Activated T-cell treated with anti-CD3 and anti-CD28 coated beads, Interleukin-2, amount 50 U/mL, for 48 hours (primary cell): Measurements from ENCODE around the gene NLRP14.

Experiments
- DNase-seq, 2 experiments: peaks; one replicate each; pipeline ENCODE4 v3.0.0-alpha.2; 2020

NLRP14 gene

GRCh38 chr11:7056828-7057513 is 36.7 kb downstream of the NLRP14 start:
- DNase-seq, result no peak

DNA sequence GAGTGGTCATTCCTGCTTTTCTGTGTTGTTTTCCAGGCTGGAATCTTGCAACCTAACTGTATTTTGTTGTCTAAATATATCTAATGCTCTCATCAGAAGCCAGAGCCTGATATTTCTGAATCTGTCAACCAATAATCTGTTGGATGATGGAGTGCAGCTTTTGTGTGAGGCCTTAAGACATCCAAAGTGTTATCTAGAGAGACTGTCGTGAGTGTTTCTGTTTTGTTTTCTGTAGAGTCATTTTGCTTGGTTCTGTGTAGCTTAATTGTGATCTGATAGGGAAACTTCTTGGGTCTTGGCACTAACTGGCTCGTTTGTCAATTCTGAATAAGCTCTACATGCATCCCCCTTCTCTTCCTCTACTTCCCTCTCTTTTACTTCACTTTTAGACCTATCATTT is 37.4 kb downstream of the NLRP14 start:
- no peak for DNase-seq

DNA sequence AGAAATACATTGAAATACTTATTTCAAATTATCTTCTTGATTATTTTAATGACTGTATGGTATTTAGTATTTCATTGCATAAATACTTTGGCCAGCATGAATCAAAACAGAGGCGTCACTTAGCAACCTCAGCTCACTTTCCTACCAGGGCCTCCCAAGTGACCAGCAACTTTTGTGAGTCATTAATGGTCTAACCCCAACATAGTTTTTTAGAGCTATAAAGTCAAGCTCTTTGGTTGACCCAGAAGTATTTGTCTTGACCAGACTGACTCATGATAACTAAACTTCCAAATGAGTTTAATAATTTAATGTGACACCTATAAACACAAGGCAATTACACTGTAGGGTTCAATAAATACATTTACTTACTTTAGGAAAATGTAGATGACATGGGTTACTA is 40.6 kb downstream of the NLRP14 start:
- DNase-seq, result no peak

DNA sequence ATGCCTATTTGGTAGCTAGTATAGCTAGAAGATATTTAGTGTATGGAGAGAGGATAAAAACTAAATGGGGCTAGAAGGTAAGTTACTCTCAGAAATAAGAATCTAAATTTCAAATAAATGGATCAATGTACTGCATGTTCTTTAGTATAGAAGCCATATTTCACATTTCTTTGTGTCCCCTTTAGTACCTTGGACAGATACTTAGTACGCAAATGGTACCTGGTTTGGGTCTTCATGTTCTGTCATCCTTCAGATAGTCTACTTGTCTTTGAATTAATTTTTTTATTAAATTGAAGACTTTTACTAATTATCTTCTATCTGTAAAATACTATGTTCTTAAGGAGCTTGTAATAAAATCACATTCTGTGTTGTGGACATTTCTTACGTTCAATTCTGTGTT is 42.3 kb downstream of the NLRP14 start:
- no peak for DNase-seq

GRCh38 chr11:7072401-7073028 is 52.2 kb downstream of the NLRP14 start:
- no peak for DNase-seq

GRCh38 chr11:7077101-7077500 is 56.8 kb downstream of the NLRP14 start:
- DNase-seq, result no peak

DNA sequence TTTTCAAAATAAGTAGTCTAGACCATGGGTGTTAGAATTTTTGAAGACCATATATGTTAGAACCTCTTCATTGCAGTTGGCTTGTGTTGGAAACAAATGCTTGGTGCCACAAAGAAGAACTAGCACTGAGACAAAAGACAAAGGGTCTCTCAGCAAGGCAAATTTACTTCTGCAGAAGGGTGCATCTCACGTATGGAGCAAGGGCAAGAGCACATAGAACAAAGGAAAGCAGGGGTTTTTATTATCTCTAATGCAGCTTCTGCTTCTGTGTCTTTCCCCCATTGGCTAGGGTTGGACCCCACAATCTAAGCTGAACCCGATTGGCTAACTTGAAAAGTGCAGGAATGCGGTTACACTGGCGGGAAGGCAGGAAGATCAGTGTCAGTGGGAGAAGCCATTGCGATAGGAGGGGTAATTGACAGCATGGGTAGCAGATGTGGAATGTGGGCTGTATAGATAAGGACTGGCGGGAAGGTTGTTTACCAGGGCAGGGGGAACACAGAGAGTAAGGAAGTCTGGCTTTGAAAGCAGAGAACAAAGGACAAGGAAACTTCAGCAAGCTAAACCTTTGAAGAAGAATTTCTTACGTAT is 59.4 kb downstream of the NLRP14 start:
- DNase-seq, result no peak

GRCh38 chr11:7080900-7081299 is 60.6 kb downstream of the NLRP14 start:
- DNase-seq, result no peak

DNA sequence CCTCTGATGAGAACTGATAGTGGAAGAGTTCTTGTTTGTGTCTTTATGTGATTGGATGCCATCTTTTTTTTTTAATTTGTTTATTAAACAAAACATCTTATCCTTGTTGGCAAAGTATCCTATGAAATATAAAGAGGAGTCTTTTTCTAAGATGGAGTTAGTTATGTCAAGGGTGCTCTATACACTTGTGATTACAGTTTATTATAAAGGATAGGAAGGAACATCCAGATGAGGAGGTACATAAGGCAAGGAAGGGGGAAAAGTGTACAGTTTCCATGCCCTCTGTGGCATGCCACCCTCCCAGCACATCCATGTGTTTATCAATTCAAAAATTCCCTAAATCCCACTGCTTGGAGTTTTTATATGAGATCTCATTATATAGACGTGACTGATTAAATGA is 61.2 kb downstream of the NLRP14 start:
- no peak for DNase-seq

- no peak for DNase-seq
These were observed 68.6 kb downstream of the NLRP14 start, which contains the start of gene RBMXL2 for GRCh38 chr11:7088921-7089320. TSS of gene RBMXL2 (plus strand) at chr11:7088998. CDS start at chr11:7089121, 123 bp downstream.

DNA sequence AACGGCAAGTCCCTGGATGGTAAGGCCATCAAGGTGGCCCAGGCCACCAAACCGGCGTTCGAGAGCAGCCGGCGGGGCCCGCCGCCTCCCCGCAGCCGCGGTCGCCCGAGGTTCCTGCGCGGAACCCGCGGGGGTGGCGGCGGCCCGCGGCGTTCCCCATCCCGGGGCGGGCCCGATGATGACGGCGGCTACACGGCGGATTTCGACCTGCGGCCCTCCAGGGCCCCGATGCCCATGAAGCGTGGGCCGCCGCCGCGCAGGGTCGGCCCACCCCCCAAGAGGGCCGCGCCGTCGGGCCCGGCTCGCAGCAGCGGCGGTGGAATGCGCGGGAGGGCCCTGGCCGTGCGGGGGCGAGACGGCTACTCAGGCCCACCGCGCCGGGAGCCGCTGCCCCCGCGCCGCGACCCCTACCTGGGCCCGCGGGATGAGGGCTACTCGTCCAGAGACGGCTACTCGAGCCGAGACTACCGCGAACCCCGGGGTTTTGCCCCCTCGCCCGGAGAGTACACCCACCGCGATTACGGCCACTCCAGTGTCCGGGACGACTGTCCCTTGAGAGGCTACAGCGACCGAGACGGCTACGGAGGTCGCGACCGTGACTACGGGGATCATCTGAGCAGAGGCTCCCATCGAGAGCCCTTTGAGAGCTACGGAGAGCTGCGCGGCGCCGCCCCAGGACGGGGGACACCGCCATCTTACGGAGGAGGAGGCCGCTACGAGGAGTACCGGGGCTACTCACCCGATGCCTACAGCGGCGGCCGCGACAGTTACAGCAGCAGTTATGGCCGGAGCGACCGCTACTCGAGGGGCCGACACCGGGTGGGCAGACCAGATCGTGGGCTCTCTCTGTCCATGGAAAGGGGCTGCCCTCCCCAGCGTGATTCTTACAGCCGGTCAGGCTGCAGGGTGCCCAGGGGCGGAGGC is 69.3 kb downstream of the NLRP14 start:
- DNase-seq, result no peak

- DNase-seq, result no peak
These were observed 78.1 kb downstream of the NLRP14 start for GRCh38 chr11:7098235-7098832.

DNA sequence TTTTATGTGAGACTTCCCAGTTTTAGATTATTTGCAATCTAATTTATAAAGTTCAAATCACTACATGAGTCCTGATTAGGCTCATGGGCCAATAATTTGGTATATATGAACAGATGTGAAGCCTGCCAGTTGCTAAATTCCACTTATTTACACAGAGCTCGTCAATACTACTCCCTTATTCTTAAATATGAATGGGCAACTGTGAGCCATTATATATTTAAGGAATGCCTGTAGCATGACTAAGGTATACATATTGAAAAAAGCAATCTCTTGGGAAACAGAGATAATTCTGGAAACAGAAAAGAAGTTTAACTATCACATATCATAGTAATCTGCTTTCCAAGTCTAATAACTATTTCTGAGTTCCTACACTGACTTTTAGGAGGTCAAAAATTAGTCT is 95.5 kb downstream of the NLRP14 start:
- DNase-seq, result no peak

GRCh38 chr11:7116370-7116769 is 96.1 kb downstream of the NLRP14 start:
- DNase-seq, result no peak
